HG03571 (cell line): ENCODE results near the gene RYR1.
"Not testable (repeated sequence)": the region's sequence is repeated elsewhere in the genome, so short reads cannot be mapped to it uniquely, and the experiment has no call there.

Experiments
- ATAC-seq: cut with Tn5 transposase; IDR thresholded peaks from one replicate; pipeline ENCODE4 v1.9.1; 2021; ENCODE audit not compliant: unreplicated experiment

RYR1 gene

GRCh38 chr19:38537071-38537936 is 103.8 kb downstream of the RYR1 start:
- no peak for ATAC-seq

GRCh38 chr19:38538386-38538785 is 104.9 kb downstream of the RYR1 start:
- ATAC-seq: no peak

- no peak for ATAC-seq
Observed at GRCh38 chr19:38538793-38539528, 105.5 kb downstream of the RYR1 start.

GRCh38 chr19:38539751-38540150 is 106.3 kb downstream of the RYR1 start:
- ATAC-seq: no peak

GRCh38 chr19:38542040-38542439 is 108.5 kb downstream of the RYR1 start:
- ATAC-seq: no peak

GRCh38 chr19:38543286-38543806 is 109.9 kb downstream of the RYR1 start:
- no peak for ATAC-seq

GRCh38 chr19:38543807-38544568 is 110.5 kb downstream of the RYR1 start:
- no peak for ATAC-seq

GRCh38 chr19:38544569-38545315 is 111.3 kb downstream of the RYR1 start:
- no peak for ATAC-seq

GRCh38 chr19:38545596-38545995 is 112.1 kb downstream of the RYR1 start:
- ATAC-seq: no peak

GRCh38 chr19:38547421-38547820 is 113.9 kb downstream of the RYR1 start:
- no peak for ATAC-seq

- ATAC-seq: no peak
Observed at GRCh38 chr19:38549061-38549460, 115.6 kb downstream of the RYR1 start.

GRCh38 chr19:38549942-38550341 is 116.5 kb downstream of the RYR1 start:
- ATAC-seq: no peak

GRCh38 chr19:38550376-38550775 is 116.9 kb downstream of the RYR1 start:
- ATAC-seq: no peak

- ATAC-seq: no peak
Observed at GRCh38 chr19:38551450-38551813, 117.9 kb downstream of the RYR1 start.

GRCh38 chr19:38553239-38553638 is 119.7 kb downstream of the RYR1 start:
- ATAC-seq: not testable (repeated sequence)

GRCh38 chr19:38554676-38555141 is 121.2 kb downstream of the RYR1 start:
- ATAC-seq: no peak

- no peak for ATAC-seq
Observed at GRCh38 chr19:38555200-38555599, 121.7 kb downstream of the RYR1 start.

GRCh38 chr19:38556521-38557174 is 123.2 kb downstream of the RYR1 start:
- no peak for ATAC-seq

- no peak for ATAC-seq
Observed at GRCh38 chr19:38557205-38557799, 123.8 kb downstream of the RYR1 start.

- not testable (repeated sequence) for ATAC-seq
Observed at GRCh38 chr19:38558933-38559332, 125.4 kb downstream of the RYR1 start.
